NCI-H82 treated with DMSO at 0.1 percent for 48 hours (cell line): Measurements from ENCODE around the gene MOCS1.

Experiments used
- DNase-seq: peaks from one replicate; lab custom pipeline; 2025; ENCODE audit not compliant: unreplicated experiment; lab: John Stamatoyannopoulos, UW

Gene MOCS1

DNA sequence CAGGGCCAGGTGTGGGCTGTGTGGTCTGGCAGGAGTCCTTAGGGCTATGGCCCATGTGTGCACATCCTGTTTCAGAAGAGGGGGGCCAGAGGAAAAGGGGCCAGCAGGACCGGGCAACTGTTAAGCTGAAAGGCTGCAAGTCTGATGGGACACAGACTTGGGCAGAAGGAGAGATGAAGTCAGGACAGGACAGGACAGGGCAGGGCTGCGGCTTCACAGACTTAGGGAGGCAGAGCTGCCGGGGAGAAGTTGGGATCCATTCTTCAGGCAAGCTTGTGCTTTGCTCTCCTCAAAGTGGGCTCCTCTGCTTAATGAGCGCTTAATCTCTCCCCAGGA is 28.7 kb downstream of the MOCS1 start:
- no peak for DNase-seq

DNA sequence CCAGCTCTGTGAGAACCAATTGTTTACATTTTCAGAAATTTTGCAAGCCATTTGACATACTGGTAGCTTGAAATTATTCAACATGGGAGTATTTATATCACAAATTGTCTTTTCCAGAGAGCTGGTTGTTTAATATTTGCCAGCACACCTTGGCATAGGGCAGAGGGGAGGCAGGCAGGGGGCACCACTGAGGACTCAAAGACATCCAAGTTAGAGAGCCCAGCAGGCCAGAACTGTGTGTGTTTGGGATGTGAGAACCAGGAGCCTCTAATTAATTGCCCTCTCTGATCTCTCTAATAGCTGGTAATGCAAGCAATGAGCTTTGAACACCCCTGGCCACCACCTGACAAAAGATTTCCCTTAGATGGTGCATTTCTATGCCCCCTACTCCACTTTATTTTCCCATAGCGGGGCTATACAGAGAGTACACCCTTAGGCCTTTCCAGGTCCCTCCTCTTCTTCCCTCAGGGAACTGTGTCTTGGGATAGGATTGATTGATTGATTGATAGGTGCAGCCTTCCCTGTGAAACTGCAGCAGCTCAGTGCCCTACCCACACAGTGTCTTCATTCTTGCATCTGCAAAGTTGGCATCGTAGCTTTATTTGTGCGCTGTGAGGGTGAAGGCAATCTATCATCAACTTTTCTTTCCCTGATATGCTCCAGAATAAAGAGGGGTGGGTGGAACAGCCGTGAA is 29.2 kb downstream of the MOCS1 start:
- no peak for DNase-seq

DNA sequence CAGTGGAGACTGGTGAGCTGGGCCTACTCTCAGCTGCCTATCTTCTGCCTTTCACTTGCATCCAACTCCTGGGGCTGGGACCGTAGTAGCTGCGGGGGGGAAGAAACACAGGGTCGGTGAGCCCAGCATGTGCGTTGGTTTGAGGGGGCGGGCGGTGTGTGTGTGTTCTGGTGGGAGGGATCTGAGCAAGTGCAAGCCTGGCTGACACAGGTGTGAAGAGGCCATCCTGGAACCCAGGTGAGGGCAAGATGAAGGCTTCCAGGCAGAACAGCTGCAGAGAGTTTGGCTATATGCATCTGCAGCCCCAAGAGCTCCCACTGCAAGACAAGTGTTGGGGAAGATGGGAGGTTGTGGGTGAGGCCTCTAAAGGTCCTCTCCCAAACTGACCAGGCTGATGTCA is 30.6 kb downstream of the MOCS1 start:
- DNase-seq, result no peak

DNA sequence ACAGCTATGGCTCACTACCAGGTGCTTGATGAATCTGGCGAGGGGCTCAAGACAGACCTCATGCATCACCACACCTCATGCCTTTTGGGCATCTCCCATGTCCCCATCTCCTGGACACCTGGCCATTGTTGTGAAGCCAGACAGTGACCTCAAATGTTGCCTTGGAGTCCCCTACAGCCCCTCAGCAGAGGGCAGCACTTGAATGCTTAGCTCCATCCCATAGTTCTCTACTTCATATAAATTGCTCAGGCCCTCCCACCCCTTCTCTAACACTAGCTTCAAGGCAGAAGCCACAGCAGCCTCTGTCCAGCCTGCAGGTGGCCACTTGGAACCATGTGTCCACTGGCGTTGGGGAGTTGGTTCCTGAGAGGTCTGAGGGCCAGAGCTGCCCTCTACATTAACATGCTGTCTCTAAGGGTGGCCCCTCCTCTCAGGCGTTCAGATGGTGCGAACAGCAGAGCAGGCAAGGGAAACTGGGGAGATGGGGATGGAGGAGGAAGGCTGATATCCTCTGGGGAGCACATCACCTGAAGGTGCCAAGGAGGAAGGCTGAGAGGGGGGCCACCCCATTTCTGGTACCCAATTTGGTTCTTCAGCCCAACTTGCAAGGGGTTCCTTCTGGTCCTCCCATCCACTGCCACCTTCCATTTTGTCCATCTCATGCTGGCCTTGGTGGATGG is 31.3 kb downstream of the MOCS1 start:
- no peak for DNase-seq

DNA sequence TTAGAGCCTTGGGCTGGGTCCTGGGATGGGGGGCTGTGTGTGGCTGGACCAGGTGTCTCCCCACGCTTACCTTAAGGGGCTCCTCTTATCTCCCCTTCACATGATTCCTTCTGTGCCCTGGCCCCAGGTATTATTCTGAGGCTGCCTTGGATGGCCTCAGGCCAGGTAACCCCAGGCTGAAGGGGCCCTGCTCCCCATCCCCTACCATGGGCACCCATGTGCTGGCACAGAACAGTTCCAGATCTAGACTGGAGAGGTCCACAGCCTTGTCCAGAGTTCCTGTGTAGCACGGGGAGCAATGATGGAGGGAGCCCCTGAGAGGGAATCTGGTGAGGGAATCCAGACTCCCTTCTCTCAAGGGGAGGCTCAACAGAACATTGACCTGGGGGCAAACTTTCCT is 32.1 kb downstream of the MOCS1 start:
- no peak for DNase-seq

DNA sequence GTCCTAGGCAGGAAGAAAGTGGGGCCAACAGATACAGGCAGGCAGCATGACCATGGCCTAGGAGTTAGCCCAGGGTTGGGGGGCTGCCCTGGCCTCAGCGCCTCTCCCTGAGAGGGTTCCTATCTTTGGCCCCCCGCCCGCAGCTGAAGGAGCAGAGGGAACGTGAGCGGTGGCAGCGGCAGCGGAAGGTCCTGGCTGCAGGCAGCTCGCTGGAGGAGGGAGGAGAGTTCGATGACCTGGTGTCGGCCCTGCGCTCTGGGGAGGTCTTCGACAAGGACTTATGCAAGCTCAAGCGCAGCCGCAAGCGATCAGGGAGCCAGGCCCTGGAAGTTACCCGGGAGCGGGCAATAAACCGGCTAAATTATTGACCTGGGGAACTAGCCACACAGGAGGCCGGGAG is 32.6 kb downstream of the MOCS1 start:
- no peak for DNase-seq

DNA sequence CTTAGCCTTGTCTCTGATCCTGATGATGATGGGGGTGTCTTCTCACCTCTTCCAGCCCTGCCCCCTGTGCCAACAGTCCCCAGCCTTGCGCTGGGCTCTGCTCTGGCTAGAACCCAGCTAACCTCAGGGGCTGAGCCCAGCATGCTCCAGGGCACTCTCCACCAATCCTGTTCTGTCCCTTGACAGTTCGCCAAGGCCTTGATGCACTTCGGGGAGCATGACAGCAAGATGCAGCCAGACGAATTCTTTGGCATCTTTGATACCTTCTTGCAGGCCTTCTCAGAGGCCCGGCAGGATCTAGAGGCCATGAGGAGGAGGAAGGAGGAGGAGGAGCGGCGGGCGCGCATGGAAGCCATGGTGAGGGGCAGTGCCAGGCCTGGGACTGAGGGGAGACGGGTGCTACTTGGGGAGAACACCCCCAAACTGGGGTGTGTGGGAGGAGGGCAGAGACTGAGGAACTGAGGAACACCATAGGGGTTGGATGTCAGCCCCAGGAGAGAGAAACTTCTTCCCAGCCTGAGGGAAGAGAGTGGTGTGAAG is 33.1 kb downstream of the MOCS1 start:
- no peak for DNase-seq

DNA sequence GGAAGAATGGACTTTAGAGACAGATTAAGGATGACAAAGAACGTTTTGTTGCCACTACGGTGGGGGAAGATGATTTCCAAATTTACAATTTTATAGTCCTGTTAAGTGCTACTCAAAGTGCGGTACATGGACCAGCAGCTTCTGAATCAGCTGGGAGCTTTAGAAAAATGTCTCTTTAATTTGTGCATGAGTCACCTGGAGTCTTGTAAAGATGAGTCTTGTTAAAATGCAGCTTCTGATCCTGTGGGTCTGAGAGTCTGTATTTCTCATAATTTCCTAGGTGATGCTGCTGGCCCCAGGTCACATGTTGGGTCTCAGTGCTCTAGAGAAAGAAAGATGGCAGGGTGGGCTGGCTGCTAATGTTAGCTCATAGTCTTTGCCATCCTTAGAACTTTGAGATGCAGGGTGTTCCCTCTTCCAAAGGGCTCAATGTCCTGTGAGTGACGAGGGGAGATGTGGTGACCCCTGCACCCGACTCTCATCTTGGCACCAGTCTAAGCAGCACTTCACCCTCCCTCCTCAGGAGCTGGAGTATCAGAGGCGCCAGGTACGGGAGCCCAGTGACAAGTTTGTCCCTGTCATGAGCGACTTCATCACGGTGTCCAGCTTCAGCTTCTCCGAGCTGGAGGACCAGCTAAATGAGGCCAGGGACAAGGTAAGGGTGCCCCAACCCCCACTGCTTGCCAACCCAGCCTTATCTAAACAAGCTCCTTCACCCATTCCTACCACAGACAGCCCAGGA is 34.5 kb downstream of the MOCS1 start:
- no peak for DNase-seq

DNA sequence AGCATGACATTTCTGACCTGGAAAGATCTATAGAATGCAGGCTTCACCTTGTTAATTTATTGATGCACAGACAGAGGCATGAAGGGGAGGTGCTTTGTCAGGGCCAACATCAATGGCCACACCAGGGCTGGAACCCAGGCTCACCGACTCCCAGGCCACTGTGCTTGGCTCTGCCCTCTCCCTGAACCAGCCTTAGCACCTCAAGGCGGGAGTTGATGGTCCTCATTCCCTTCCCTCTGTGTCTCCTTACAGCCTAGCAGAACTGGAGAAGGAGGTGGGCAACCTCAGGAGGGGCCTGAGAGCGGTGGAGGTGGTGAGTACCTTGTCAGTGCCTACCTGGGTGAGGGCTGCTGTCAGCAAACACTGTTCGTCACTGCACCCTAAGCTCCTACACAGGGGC is 35.6 kb downstream of the MOCS1 start:
- DNase-seq, result no peak

DNA sequence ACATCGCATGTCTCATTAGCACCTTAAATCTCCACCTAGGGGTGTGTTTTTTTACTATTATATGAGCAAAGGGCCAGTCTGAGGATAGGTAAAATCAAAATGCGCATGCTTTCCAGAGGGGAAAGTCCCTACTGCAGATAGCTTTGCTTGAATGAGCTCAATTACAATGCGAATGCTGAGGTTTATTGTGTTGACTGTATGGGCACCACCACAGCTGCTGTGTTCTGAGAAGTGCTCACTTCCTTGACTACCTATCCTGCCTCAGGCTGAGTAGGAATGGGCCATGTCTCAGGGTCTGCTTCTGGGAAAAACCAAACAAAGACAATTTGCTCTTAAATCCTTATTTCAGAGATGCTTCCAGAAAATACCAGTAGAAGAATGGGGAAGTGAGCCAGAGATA is 36.6 kb downstream of the MOCS1 start:
- no peak for DNase-seq

DNA sequence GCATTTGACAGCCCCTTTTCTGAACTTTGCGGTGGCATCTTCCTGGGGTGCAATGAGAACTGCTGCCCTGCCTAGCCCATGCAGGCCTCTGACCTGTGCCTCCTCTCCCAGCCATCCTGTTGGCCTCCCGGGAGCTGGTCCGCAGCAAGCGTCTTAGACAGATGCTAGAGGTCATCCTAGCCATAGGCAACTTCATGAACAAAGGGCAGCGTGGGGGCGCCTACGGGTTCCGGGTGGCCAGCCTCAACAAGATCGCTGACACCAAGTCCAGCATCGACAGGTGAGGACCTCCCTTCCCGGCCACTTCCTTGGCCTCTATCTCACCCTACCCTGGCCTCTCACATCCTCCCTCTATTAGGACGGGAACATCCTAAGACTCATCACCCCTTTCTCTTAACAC is 37.6 kb downstream of the MOCS1 start:
- no peak for DNase-seq

DNA sequence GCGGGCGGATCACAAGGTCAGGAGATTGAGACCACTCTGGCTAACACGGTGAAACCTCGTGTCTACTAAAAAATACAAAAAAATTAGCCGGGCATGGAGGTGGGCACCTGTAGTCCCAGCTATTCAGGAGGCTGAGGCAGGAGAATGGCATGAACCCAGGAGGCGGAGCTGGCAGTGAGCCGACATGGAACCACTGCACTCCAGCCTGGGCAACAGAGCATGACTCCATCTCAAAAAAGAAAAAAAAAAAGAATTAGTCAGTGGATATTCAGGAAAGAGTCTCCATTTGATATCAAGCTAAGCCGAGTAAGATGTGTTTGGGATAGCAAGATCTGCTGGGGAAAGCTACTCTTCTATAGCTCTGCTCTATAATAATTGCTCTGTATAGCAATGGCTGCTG is 41.0 kb downstream of the MOCS1 start:
- DNase-seq, result no peak

DNA sequence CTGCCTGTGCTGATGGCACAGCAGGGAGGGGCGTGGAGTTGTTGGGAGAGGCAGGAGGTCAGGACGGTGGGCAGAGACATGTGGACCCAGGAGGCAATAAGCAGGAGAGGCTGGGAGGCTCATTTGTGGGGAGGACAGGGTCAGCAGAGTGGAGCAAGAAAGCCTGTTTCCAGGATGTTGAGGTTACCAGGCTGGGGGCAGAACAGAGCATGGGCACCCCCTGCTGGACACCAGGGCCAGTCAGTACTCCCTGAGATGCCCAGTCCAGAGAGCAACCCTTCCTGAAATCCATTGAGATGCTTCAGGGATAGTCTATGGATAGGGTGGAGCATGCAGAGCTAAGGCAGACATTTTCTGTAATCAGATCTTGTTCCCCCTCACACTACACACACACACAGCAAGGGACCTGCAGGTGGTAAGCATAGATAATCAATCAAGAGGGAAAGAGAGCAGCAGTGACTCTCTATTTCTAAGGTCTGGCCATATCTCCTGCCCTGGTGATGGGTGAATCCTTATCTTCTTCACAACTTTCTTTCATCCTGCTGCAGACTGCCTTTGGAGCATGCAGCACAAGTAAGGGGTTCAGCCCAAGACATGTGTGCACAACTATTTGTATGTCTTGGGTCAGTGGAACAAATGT is 41.7 kb downstream of the MOCS1 start:
- DNase-seq, result no peak

DNA sequence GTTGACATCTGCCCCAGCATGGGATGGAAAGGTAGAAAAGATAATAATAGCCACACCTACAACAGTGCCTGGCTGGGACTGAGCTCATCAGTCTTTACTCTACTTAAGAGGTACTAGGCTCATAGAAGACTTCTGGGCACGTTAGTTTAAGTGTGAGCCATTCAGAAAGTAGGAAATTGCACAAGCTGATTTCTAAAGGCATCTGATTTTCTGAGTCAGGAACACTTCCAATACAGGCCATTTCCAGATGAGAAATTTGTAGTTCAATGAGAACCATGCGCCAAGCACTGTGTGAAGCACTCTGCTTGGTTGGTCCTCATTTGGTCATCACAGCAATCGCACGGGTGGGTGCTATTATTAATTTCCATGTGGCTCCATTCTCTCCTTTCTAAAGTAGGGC is 42.3 kb downstream of the MOCS1 start:
- DNase-seq, result no peak

DNA sequence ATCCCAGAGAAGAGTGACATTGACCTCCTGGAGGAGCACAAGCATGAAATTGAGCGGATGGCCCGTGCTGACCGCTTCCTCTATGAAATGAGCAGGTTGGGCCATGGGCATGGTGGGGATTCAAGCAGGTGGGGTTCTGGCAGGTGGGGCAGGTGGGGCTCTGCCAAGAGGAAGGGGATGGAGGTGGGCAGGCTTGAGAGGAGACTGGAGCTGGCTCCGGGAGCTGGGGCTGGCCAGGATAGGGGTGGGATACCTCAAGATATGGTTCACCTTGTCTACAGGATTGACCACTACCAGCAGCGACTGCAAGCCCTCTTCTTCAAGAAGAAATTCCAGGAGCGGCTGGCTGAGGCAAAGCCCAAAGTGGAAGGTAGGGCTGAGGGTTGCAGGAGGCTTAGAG is 42.9 kb downstream of the MOCS1 start:
- DNase-seq, result no peak

DNA sequence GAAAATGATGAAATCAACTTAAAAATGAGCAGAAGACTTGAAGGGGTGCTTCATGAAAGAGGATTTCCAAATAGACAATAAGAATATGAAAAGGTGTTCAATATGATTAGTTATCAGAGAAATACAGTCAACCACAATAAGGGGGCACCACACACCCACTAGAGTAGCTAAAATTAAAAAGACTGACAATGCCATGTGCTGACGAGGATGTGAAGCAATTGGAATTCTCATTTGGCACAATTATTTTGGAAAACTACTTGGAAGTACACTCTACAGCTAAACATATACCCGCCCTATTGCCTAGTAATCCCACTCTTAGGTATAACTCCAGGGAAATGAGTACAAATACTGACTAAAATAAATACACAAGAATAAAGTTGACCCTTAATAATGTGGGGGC is 45.0 kb downstream of the MOCS1 start:
- DNase-seq, result no peak

DNA sequence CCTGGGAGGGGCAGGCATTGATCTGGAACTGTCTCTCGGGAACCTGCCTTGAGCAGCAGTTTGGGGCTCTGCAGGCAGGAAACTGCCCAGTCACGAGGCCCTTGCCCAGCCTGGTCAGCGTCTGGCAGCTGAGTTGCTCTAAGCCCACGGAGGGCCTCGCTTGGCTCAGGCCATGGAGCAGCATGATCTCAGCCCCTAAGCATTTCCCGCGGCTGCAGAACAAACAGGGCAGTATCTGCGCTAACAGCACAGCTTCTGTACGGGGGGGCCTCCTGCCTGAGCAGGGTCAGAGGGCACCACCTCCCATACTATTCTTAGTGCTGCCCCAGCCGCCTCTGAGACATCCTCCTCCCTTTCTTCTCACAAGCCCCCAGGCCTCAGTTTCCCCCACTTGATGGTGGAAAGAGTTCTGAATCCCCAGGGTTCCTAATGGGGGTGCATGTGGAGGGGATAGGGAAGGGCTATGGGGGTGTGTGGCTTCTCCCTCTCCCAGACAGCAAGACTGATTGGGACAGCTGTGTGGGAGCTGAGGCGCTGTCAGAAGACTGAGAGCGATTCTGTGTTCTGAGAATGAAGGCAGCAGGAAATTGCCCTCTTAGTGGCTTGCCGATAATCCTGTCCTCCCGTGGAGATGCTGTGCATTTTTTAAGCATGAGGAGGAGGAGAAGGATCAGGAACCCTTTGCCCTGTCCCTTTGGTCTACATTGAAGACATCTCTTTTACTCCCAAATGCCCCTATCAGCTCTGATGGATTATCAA is 46.4 kb downstream of the MOCS1 start:
- DNase-seq, result no peak

DNA sequence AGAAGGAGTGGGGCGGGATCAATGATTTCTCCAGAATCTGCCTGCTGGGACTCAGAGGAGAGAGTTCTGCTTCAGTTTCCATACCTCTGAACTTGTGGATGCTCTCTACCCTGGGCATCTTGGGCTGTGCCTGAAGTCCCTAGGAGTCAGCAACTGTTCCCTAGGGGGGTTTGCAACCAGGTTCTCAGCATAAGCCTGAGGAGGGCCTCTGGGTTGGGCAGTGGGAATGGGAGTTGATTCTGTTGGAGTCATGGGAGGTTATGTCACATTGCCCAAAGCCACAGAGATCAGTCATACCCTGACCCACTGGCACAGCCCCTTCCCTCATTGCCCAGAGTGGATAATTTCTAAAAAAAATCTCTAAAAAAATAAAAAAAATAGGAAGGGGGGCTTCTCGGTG is 47.4 kb downstream of the MOCS1 start:
- no peak for DNase-seq

DNA sequence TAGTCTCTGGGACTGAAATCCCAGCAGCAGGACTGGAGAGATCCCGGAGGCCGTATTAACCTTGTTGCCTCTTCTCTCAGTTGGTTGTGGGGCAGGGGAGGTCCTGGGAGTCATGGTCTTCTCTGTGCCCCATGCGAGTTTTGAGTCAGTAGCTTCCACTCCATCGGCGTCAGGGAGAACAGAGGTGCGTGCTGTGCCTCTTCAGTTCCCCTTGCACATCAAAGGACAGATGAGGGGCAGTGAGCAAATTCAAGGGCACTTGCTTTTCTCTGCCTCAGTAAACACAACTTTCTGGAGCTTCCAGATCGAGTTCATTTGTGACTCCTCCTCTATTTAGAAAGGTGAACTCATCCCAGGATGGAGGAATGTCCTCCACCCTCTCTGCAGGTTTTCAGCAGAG is 48.6 kb downstream of the MOCS1 start:
- no peak for DNase-seq

DNA sequence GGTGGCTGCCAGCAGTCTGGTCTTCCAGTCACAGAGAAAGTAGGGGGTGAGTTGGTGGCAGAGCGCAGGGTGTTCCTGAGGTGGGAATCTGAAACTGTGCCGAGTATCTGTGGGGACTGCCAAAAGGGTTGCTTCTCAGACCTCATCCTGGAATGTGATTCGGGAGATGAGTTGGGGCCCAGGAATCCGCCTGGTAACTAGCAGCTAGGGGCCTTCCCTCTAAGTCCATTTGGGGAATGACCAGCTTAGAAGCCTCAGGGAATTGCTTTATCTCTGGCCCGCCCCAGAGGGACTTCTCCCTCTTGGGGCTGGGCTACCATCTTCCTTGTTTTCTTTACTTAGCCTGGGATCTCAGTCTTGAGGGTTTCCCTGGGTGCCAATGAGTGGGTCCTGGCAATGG is 49.6 kb downstream of the MOCS1 start:
- no peak for DNase-seq

DNA sequence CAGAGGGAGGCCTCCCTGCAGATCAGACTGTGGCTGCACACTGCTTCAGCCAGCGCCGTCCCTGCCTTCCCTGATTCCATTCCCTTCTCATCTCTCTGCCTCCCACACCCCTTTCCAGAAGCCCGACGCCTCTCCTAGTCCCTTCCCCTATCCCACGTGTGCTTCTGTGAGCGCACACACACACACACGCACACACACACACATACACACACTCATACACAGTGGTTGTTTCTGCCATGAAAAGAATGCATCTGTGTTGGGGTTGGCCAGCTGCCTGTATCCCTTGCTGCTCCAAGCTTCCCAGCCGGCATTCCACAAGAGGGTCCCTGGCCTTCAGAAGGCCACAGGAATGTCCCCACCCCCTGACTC is 51.7 kb downstream of the MOCS1 start:
- DNase-seq, result no peak
